K562 (cell line): ENCODE results near the gene WARS2. TPM values are rescaled to one million over a fixed set of nuclear protein-coding genes. Genes with fewer than 3 reads are reported as not detected.

Experiments
- ATAC-seq: fragments of 200-7000 bp; cut with Tn5 transposase; 3 replicates; pipeline ENCODE4 v1.9.1; 2020; ENCODE audit warnings: moderate library complexity
- BruUV-seq: library from RNA; stranded (reverse); fragments of 400-500 nt; replicated peaks from 2 replicates; lab custom pipeline; 2021; lab: Mats Ljungman, UMichigan
- CTCF ChIA-PET: fragments of 300-600 bp; formaldehyde crosslinking; extraction: SDS; loops from one replicate; lab custom pipeline; 2021; ENCODE audit warnings: low intra/inter-chr PET ratio; lab: Yijun Ruan, JAX
- POLR2A ChIA-PET: fragments of 300-600, 350-650 bp; sonication (Branson Sonifier 250); formaldehyde crosslinking; extraction: SDS; loops from one replicate; lab custom pipeline; 2021; ENCODE audit warnings: antibody characterized with exemption, inconsistent platforms; lab: Yijun Ruan, JAX
- DNase-seq, 4 experiments: peaks; one replicate each; pipeline versions ENCODE4 v3.0.0 to v3.0.0-alpha.2; 2011 to 2018; ENCODE audit warnings: low spot score in 3 of 4, mixed read lengths in 3 of 4; ENCODE audit errors: extremely low read depth in 1 of 4
- FAIRE-seq: peaks from 2 replicates; lab custom pipeline; 2011; peaks lifted over from hg19 to GRCh38; lab: Jason Lieb, UNC
- H2AFZ ChIP-seq: 2 replicates; pipeline ENCODE4 v1.6.0; 2011; ENCODE audit warnings: low read depth, low read length, control low read depth, inconsistent platforms
- H3K27ac ChIP-seq: fragments of 200-600 bp; 3 replicates; pipeline ENCODE4 v1.8.0; 2011; ENCODE audit warnings: low read depth, mild to moderate bottlenecking, control low read depth, inconsistent platforms, low read length, moderate library complexity, mixed read lengths; ENCODE audit errors: extremely low read depth
- H3K27me3 ChIP-seq, 2 experiments: fragments of 300-600 bp in 1 of 2; 2 replicates in 1 of 2; 3 replicates in 1 of 2; pipeline versions ENCODE4 v1.6.0 to v1.8.0; 2011; ENCODE audit warnings: inconsistent platforms in 2 of 2, low read length in 2 of 2, mild to moderate bottlenecking in 1 of 2, mixed read lengths in 1 of 2, moderate library complexity in 1 of 2; ENCODE audit not compliant: control insufficient read depth in 2 of 2, insufficient read depth in 2 of 2
- H3K36me3 ChIP-seq: fragments of 300-600 bp; 3 replicates; pipeline ENCODE4 v1.8.0; 2011; ENCODE audit warnings: mild to moderate bottlenecking, low read length, inconsistent platforms; ENCODE audit not compliant: control insufficient read depth, insufficient read depth
- H3K4me1 ChIP-seq, 2 experiments: fragments of 200-600 bp in 1 of 2; replicated peaks in 1 of 2; 2 replicates in 1 of 2; 3 replicates in 1 of 2; pipeline versions ENCODE4 v1.5.1 to v1.8.0; 2011; ENCODE audit warnings: inconsistent platforms in 2 of 2, low read length in 2 of 2, mild to moderate bottlenecking in 1 of 2, mixed read lengths in 1 of 2, moderate library complexity in 1 of 2; ENCODE audit not compliant: control insufficient read depth in 2 of 2, insufficient read depth in 2 of 2
- H3K4me2 ChIP-seq: 2 replicates; pipeline ENCODE4 v1.6.1; 2011; ENCODE audit warnings: low read length, control low read depth, inconsistent platforms, mixed read lengths; ENCODE audit not compliant: insufficient read depth
- H3K4me3 ChIP-seq: fragments of 200-600 bp; sonication (generic), shearing (Covaris generic); 2 replicates; pipeline ENCODE4 v1.5.1; 2016; ENCODE audit warnings: control low read depth, inconsistent platforms
- H3K79me2 ChIP-seq: fragments of 200-600 bp; 3 replicates; pipeline ENCODE4 v1.8.0; 2011; ENCODE audit warnings: low read length, inconsistent platforms; ENCODE audit not compliant: control insufficient read depth, insufficient read depth
- H3K9ac ChIP-seq, 2 experiments: 2 replicates each; pipeline versions ENCODE4 v1.6.0 to v1.6.1; 2011; ENCODE audit warnings: low read depth in 2 of 2, low read length in 2 of 2, control low read depth in 1 of 2, inconsistent platforms in 1 of 2, mild to moderate bottlenecking in 1 of 2, mixed read lengths in 1 of 2; ENCODE audit not compliant: insufficient read depth in 1 of 2
- H3K9me1 ChIP-seq: one replicate; pipeline ENCODE4 v1.6.0; 2011; ENCODE audit warnings: inconsistent platforms, mild to moderate bottlenecking, low read length, moderate library complexity; ENCODE audit not compliant: control insufficient read depth, insufficient read depth
- H3K9me3 ChIP-seq: replicated peaks from 2 replicates; pipeline ENCODE4 v1.5.1; 2011; ENCODE audit warnings: low read depth, low read length, inconsistent platforms; ENCODE audit not compliant: control insufficient read depth, insufficient read depth
- H4K20me1 ChIP-seq: replicated peaks from 2 replicates; pipeline ENCODE4 v1.6.1; 2011; ENCODE audit warnings: low read length, inconsistent platforms, mixed read lengths; ENCODE audit not compliant: control insufficient read depth, insufficient read depth
- EZH2 ChIP-seq: IDR thresholded peaks from 2 replicates; pipeline ENCODE4 v1.6.1; 2012; ENCODE audit warnings: low read depth, mild to moderate bottlenecking, inconsistent platforms, low read length, borderline replicate concordance
- HOMEZ ChIP-seq: fragments of 250-450 bp; sonication (Bioruptor Pico); IDR thresholded peaks from 2 replicates; pipeline ENCODE4 v1.4.0; 2020; ENCODE audit warnings: mild to moderate bottlenecking, moderate library complexity
- MYC ChIP-seq, 2 experiments: fragments of 250-450 bp in 1 of 2; sonication (Bioruptor Pico) in 1 of 2; IDR thresholded peaks; 2 replicates each; pipeline versions ENCODE4 v1.5.1 to v1.6.1; 2012 to 2021; ENCODE audit warnings: low read depth in 2 of 2, borderline replicate concordance in 1 of 2, improper control_type of control experiment in 1 of 2, low read length in 1 of 2, mild to moderate bottlenecking in 1 of 2, moderate library complexity in 1 of 2
- PCBP1 ChIP-seq: fragments of 200-400 bp; formaldehyde crosslinking; IDR thresholded peaks from 2 replicates; pipeline ENCODE4 v1.6.1; 2018; ENCODE audit warnings: mild to moderate bottlenecking, low read depth, low read length; ENCODE audit not compliant: poor library complexity, severe bottlenecking
- POLR2AphosphoS2 ChIP-seq: IDR thresholded peaks from 2 replicates; pipeline ENCODE4 v1.6.1; 2012; ENCODE audit warnings: low read length, improper control_type of control experiment
- PRPF4 ChIP-seq: fragments of 200-400 bp; formaldehyde crosslinking; IDR thresholded peaks from one replicate; pipeline ENCODE4 v1.6.1; 2017; ENCODE audit warnings: low read length, low read depth, mild to moderate bottlenecking; ENCODE audit not compliant: insufficient read depth, poor library complexity, severe bottlenecking
- SMAD2 ChIP-seq: fragments of 150-350 bp; IDR thresholded peaks from 2 replicates; pipeline ENCODE4 v1.6.1; 2014; ENCODE audit warnings: low read depth, mild to moderate bottlenecking, low read length
- SOX6 ChIP-seq: fragments of 450-650 bp; IDR thresholded peaks from 2 replicates; pipeline ENCODE4 v1.6.1; 2014; ENCODE audit warnings: mild to moderate bottlenecking
- VEZF1 ChIP-seq: fragments of 200-800 bp; sonication (Bioruptor generic); IDR thresholded peaks from 2 replicates; pipeline ENCODE4 v1.6.1; 2017; ENCODE audit warnings: missing genetic modification characterization, missing compliant biosample characterization
- ZNF444 ChIP-seq: fragments of 250-450 bp; sonication (Bioruptor Pico); IDR thresholded peaks from 2 replicates; pipeline ENCODE4 v1.4.0; 2020; ENCODE audit warnings: mild to moderate bottlenecking, moderate library complexity
- ZNF512 ChIP-seq: IDR thresholded peaks from 2 replicates; pipeline ENCODE4 v1.6.1; 2016; ENCODE audit warnings: missing genetic modification characterization, missing compliant biosample characterization
- WGBS: fragments of 100-300 bp; shearing (Covaris generic); methylation state at CpG from one replicate; pipeline ENCODE4 v1.1.6; 2016; ENCODE audit warnings: low coverage, mixed read lengths; ENCODE audit not compliant: insufficient coverage; ENCODE audit errors: missing lambda C conversion rate; 5-methylcytosine and 5-hydroxymethylcytosine counted together
- in situ Hi-C: fragments of 300-500 bp; cut with MboI; formaldehyde crosslinking; loops from 4 replicates; pipeline ENCODE4 v1.15.0; 2018; ENCODE audit warnings: inconsistent platforms, mixed read lengths
- intact Hi-C: fragments of 100-400 bp; cut with micrococcal nuclease; formaldehyde crosslinking; loops from 2 replicates; pipeline ENCODE4 v1.14.2; 2022
- polyA plus RNA-seq, 8 experiments: library from polyadenylated mRNA; depleted of rRNA in 4 of 8; stranded (reverse) in 5 of 8; unstranded in 3 of 8; fragments of >200 nt; fragmentation: Nextera tagmentation in 2 of 8; fragmentation: Illumina TruSeq in 1 of 8; extraction: Ambion mirVana in 2 of 8; extraction: Trizol in 1 of 8; gene quantifications; 2 replicates each; pipeline versions ENCODE4 v1.2.1 to v1.2.3, GENCODE V29; 2011 to 2014; ENCODE audit warnings: inconsistent platforms in 1 of 8, missing spikeins in 1 of 8
- total RNA-seq, 7 experiments: library from RNA; depleted of rRNA in 6 of 7; stranded (reverse); fragments of >200 nt in 6 of 7; fragmentation: Illumina TruSeq in 2 of 7; extraction: Trizol in 2 of 7; gene quantifications; 2 replicates each; pipeline versions ENCODE4 v1.2.1 to v1.2.3, GENCODE V29; 2011 to 2021; ENCODE audit warnings: low replicate concordance in 1 of 7

The WARS2 gene
- total and polyA plus RNA-seq, 9 of the 15 experiments (the other 6 are each of a cell fraction or from before 2014, with no cell fraction given), result 5.7 to 18.0 (median 16.9) TPM

GRCh38 chr1:118988186-118989005, 152.1 kb downstream of the WARS2 start, which contains the start of gene TBX15:
TBX15 (minus strand) TSS chr1:118988343; CDS start chr1:118987795, 548 bp downstream.
- FAIRE-seq (no peak), ATAC-seq (no peak), DNase-seq (no peak)
- Histone ChIP-seq H3K36me3 (no peaks in the 10 kb centered on the region), H3K4me3 (peak within 1 kb of the TSS; percentile 29), H3K4me1 (peaks cover 0 to 27% of the 10 kb centered on the region in 2 experiments; a peak in 3 of 5 replicates), H3K27me3 (peaks cover 66 to 98% of the 10 kb centered on the region in 2 experiments), H3K27ac (peak within 1 kb of the TSS; percentile 42; the same call in 1 of the 3 replicates), H4K20me1 (no peaks in the 10 kb centered on the region), H2AFZ (peak within 1 kb of the TSS; percentile 47; the same call in 1 of the 2 replicates), H3K9ac (peak within 1 kb of the TSS; percentile 47 to 80), H3K9me3 (no peaks in the 10 kb centered on the region), H3K79me2 (peaks cover 5% of the 10 kb centered on the region; the same call in 1 of the 3 replicates), H3K4me2 (peak within 1 kb of the TSS; percentile 45), H3K9me1 (no peaks in the 10 kb centered on the region)
- POLR2A ChIA-PET, result interaction anchor here (0.6 kb wide), 1 partner anchor 913 kb away, joined by 3 read pairs; no protein-coding TSS in a partner anchor
- intact Hi-C loops (loop anchor here (2.0 kb wide), 1 partner anchor 26 kb away; no protein-coding TSS in a partner anchor), in situ Hi-C loops (no loop called here)
- BruUV-seq, result no TSS peak
- CTCF ChIA-PET, result no interaction called here
- WGBS, result 18% methylated on average over 26 of the region's 31 CpGs
- TF ChIP-seq SMAD2 (no peak), SOX6 (no peak), VEZF1 (CRISPR knock-in tag) (peak; percentile 3), POLR2AphosphoS2 (no peak), ZNF444 (peak; percentile 69; the same call in 1 of the 2 replicates), PCBP1 (no peak), MYC (IDR thresholded peaks at IDR 0.05; ENCODE audit: low read depth, low read length) (0 out of 2 replicates have a peak, but pooled peaks have one; percentile 3), MYC (CRISPR knock-in tag; IDR thresholded peaks at IDR 0.05; ENCODE audit: borderline replicate concordance, low read depth) (no peak), ZNF512 (tag) (peak; percentile 94), PRPF4 (no peak), EZH2 (0 out of 2 replicates have a peak, but pooled peaks have one; percentile 53), HOMEZ (CRISPR knock-in tag) (no peak)
